GM12878 (cell line): ENCODE data around the gene SMIM28.

Source experiments
- CTCF ChIP-seq, 3 experiments: IDR thresholded peaks in 2 of 3; conservative IDR thresholded peaks in 1 of 3; 2 replicates each; pipeline ENCODE4 v1.5.1; 2011; ENCODE audit warnings: low read depth in 3 of 3, low read length in 3 of 3, mild to moderate bottlenecking in 3 of 3, control low read depth in 2 of 3, moderate library complexity in 2 of 3, inconsistent platforms in 1 of 3, mixed read lengths in 1 of 3; ENCODE audit not compliant: control insufficient read depth in 2 of 3, insufficient read depth in 1 of 3; ENCODE audit errors: extremely low read depth in 1 of 3
- FOXM1 ChIP-seq: IDR thresholded peaks from 2 replicates; pipeline ENCODE4 v1.6.1; 2012; ENCODE audit warnings: low read depth, mild to moderate bottlenecking, inconsistent platforms, low read length, moderate library complexity
- IKZF2 ChIP-seq, 2 experiments: fragments of 450-650 bp; IDR thresholded peaks; 2 replicates each; pipeline ENCODE4 v1.6.1; 2017; ENCODE audit warnings: mild to moderate bottlenecking in 2 of 2, moderate library complexity in 2 of 2
- JUNB ChIP-seq: IDR thresholded peaks from 2 replicates; pipeline ENCODE4 v1.6.1; 2016; ENCODE audit warnings: antibody characterized with exemption, mild to moderate bottlenecking
- MXI1 ChIP-seq: fragments of 150-350 bp; IDR thresholded peaks from 2 replicates; pipeline ENCODE4 v1.6.1; 2011; ENCODE audit warnings: low read depth, mild to moderate bottlenecking, inconsistent platforms, low read length, improper control_type of control experiment
- POLR2A ChIP-seq: IDR thresholded peaks from 2 replicates; pipeline ENCODE4 v1.6.1; 2011; ENCODE audit warnings: low read depth, mild to moderate bottlenecking, low read length
- POLR2AphosphoS5 ChIP-seq: IDR thresholded peaks from 2 replicates; pipeline ENCODE4 v1.6.1; 2011; ENCODE audit warnings: mild to moderate bottlenecking, low read length, inconsistent platforms
- RFX5 ChIP-seq: IDR thresholded peaks from 2 replicates; pipeline ENCODE4 v1.6.1; 2011; ENCODE audit warnings: low read depth, low read length, improper control_type of control experiment
- SP1 ChIP-seq: IDR thresholded peaks from one replicate; pipeline ENCODE4 v1.6.1; 2011; ENCODE audit warnings: low read depth, low read length
- SRF ChIP-seq, 2 experiments: IDR thresholded peaks; 2 replicates each; pipeline ENCODE4 v1.6.1; 2011; ENCODE audit warnings: low read depth in 2 of 2, low read length in 2 of 2, mild to moderate bottlenecking in 1 of 2, moderate library complexity in 1 of 2
- STAT1 ChIP-seq: fragments of 450-650 bp; conservative IDR thresholded peaks from 2 replicates; pipeline ENCODE4 v1.6.1; 2014; ENCODE audit warnings: antibody characterized with exemption, mild to moderate bottlenecking
- USF2 ChIP-seq: IDR thresholded peaks from 2 replicates; pipeline ENCODE4 v1.6.1; 2011; ENCODE audit warnings: low read depth, low read length, improper control_type of control experiment, borderline replicate concordance

GRCh38 chr6:138371720-138372119 lies 6.0 kb upstream of the SMIM28 start:
- TF ChIP-seq CTCF (IDR thresholded peaks at IDR 0.05 in 2 of 3, conservative IDR thresholded peaks at IDR 0.05 in 1 of 3; ENCODE audit: control insufficient read depth in 2 of 3, extremely low read depth in 1 of 3, insufficient read depth in 1 of 3, low read depth in 3 of 3, low read length in 3 of 3): no peak
- TF ChIP-seq FOXM1: no peak
- no peak for TF ChIP-seq POLR2A
- no peak for TF ChIP-seq POLR2AphosphoS5
- no peak for TF ChIP-seq SP1
- TF ChIP-seq SRF (IDR thresholded peaks at IDR 0.05; ENCODE audit: low read depth in 2 of 2, low read length in 2 of 2): no peak
- TF ChIP-seq RFX5: no peak
- no peak for TF ChIP-seq IKZF2 (IDR thresholded peaks at IDR 0.05)
- no peak for TF ChIP-seq MXI1
- TF ChIP-seq JUNB: no peak
- no peak for TF ChIP-seq STAT1
- TF ChIP-seq USF2: no peak
